GM12874 (cell line): ENCODE data around the gene ARHGAP22.
A peak's percentile ranks its signal among the peaks of the same experiment; 100 is the strongest.

Source experiments
- TF ChIP-seq, protein P1 (sequence below): IDR thresholded peaks from 2 replicates; pipeline ENCODE4 v1.5.1; 2011; ENCODE audit warnings: low read depth, mild to moderate bottlenecking, control low read depth, low read length, moderate library complexity; ENCODE audit not compliant: insufficient read depth

Gene ARHGAP22

GRCh38 chr10:48508791-48509772 lies 95.8 kb downstream of the ARHGAP22 start:
- TF ChIP-seq, protein P1, sequence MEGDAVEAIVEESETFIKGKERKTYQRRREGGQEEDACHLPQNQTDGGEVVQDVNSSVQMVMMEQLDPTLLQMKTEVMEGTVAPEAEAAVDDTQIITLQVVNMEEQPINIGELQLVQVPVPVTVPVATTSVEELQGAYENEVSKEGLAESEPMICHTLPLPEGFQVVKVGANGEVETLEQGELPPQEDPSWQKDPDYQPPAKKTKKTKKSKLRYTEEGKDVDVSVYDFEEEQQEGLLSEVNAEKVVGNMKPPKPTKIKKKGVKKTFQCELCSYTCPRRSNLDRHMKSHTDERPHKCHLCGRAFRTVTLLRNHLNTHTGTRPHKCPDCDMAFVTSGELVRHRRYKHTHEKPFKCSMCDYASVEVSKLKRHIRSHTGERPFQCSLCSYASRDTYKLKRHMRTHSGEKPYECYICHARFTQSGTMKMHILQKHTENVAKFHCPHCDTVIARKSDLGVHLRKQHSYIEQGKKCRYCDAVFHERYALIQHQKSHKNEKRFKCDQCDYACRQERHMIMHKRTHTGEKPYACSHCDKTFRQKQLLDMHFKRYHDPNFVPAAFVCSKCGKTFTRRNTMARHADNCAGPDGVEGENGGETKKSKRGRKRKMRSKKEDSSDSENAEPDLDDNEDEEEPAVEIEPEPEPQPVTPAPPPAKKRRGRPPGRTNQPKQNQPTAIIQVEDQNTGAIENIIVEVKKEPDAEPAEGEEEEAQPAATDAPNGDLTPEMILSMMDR: no peak

DNA sequence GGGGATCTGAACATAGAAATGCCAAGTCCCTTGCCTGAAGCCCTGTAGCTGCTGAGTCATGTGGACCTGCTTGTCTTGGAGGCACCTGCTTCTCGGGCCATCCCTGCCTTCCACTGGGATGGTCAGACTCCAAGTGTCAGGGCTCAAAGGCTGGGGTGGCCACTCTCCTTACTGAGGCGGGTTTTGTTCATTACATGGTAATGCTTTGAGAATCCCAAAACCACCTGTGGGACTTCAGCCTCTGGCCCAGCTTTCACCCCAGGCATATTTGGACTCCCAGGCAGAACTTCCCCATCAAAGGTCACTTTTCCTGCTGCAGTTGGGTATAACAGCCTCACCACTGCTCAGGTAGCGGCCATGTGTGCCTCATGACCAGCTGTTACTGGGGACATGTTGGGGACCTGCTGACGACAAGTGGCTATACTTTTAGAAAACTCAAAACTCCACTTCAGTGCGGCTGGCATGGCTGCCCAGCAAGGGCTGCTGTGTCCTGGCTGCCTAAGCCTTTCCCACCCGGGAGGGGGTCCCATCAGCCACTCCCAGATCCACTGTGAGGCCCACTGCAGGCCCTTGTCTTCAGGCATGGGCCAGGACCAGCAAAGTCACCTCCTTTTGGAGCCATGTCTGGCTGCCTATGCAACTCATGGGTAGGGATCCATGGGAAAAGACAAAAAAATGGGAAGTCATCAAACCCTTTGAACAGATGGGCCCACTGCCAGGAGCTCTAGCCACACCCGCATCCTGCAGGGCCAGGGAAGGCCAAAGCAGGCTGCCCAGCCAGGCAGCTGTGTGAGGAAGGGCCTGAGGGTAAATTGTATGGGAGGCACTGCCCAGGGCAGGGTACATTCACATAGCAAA lies 96.7 kb downstream of the ARHGAP22 start:
- TF ChIP-seq, protein P1: no peak

- TF ChIP-seq, protein P1: no peak
Measured at GRCh38 chr10:48507494-48507893, 97.4 kb downstream of the ARHGAP22 start.

DNA sequence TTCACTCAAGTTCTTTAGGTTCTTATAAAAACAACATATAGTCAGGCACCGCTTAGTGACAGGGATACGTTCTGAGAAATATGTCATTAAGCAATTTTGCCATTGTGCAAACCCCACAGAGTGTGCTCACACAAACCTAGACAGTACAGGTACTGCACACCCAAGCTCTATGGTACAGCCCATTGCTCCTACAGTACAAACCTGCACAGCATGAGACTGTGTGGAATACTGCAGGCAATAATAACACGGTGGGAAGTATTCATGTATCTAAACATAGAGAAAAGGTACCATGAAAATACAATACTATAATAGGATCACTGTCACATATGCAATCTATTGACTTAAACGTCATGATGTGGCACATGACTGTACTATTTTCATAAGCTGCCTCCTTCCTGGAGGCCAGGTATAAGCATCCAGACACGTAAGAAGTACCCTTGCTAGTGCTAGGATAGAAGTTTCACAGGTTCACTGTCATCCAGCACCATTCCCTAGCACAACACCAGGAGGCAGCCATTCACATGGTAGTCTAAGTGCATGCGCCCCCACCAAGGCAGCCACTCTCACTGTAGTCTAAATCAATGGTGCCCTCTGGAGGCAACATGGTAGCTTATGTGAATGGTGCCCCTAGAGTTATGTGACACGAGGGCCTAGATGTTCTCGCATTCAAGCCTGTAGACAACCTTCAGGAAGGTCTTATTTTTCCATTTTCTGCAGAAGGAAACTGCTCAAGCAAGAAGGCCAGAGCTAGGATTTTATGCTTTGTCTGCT lies 98.5 kb downstream of the ARHGAP22 start:
- TF ChIP-seq, protein P1: peak; percentile 48

DNA sequence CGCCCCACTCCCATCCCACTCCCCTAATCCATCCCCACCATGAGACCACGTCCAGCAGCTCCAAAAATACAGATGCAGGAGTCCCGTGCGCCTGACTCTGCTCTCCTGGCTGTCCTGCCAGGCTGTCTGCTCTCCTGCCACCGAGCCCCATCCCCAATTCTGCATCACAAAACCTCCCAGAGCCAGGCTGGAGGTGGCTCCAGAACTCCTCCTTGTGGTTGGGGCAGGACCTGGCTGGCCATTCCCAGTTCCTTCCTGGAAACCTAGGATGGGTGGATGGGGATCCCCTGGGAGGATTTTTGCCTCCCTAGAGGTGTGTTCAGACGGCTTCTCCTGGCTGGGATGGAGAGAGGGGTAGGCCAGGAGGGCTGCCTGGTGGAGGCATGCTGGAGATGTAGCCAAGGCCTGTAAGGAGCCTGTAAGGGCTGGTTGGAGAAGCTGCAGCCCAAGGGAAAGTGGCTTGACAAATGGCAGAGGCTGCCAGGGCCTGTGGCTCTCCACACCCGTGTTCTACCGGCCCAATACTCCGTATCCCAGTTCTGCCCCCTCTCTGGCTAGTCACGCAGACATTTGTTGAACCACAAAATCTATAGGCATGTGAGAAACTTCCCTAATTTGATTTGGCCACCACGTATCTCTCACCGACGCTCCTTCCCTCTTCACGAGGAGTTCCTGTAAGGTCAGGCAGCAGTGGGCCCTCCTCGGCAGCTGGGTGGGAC lies 99.3 kb downstream of the ARHGAP22 start:
- TF ChIP-seq, protein P1: no peak

- TF ChIP-seq, protein P1: no peak
Measured at GRCh38 chr10:48504141-48504885, 100.6 kb downstream of the ARHGAP22 start.
